Peyer's patch (tissue), 4 donors: Measurements from ENCODE around the gene LCE2B.

Source experiments
- CTCF ChIP-seq, 6 experiments: fragments of 450-650 bp in 4 of 6; fragments of 200-600 bp in 2 of 6; sonication (generic) in 1 of 6; IDR thresholded peaks; one replicate each; pipeline ENCODE4 v1.5.1; 2017 to 2019; ENCODE audit warnings: antibody characterized with exemption in 6 of 6, mild to moderate bottlenecking in 3 of 6, moderate library complexity in 1 of 6
- POLR2A ChIP-seq, 2 donors: fragments of 450-650 bp; IDR thresholded peaks; one replicate each; pipeline ENCODE4 v1.5.1; 2017; ENCODE audit warnings: antibody characterized with exemption in 2 of 2, mild to moderate bottlenecking in 2 of 2, moderate library complexity in 2 of 2

GRCh38 chr1:152656459-152656858 is 29.5 kb upstream of the LCE2B start:
- TF ChIP-seq POLR2A (IDR thresholded peaks at IDR 0.05) (no peak), CTCF (IDR thresholded peaks at IDR 0.05) (no peak)
